Hepatocyte (in vitro differentiated cells): Measurements from ENCODE around the gene MORN5. TPM values are rescaled to one million over a fixed set of nuclear protein-coding genes. Genes with fewer than 3 reads are reported as not detected.

ENCODE experiments used
- DNase-seq: peaks from one replicate; pipeline ENCODE4 v3.0.0-alpha.2; 2016; ENCODE audit warnings: low spot score
- H2AFZ ChIP-seq: fragments of 200-600 bp; sonication (generic); 2 replicates; pipeline ENCODE4 v1.6.0; 2016; ENCODE audit warnings: antibody characterized with exemption, mild to moderate bottlenecking
- H3K27ac ChIP-seq: fragments of 200-600 bp; sonication (generic); 2 replicates; pipeline ENCODE4 v1.5.1; 2016; ENCODE audit warnings: mild to moderate bottlenecking
- H3K27me3 ChIP-seq: fragments of 200-600 bp; sonication (generic); 2 replicates; pipeline ENCODE4 v1.6.1; 2016
- H3K36me3 ChIP-seq: fragments of 200-600 bp; sonication (generic); replicated peaks from 2 replicates; pipeline ENCODE4 v1.5.1; 2016; ENCODE audit warnings: low read depth; ENCODE audit not compliant: insufficient read depth
- H3K4me1 ChIP-seq: fragments of 200-600 bp; sonication (generic); 2 replicates; pipeline ENCODE4 v1.5.1; 2016; ENCODE audit warnings: mild to moderate bottlenecking, moderate library complexity; ENCODE audit not compliant: insufficient read depth
- H3K4me2 ChIP-seq: fragments of 200-600 bp; sonication (generic); 2 replicates; pipeline ENCODE4 v1.6.0; 2016
- H3K4me3 ChIP-seq: fragments of 200-600 bp; sonication (generic); 2 replicates; pipeline ENCODE4 v1.5.1; 2016; ENCODE audit warnings: mild to moderate bottlenecking
- H3K79me2 ChIP-seq: fragments of 200-600 bp; sonication (generic); 2 replicates; pipeline ENCODE4 v1.6.0; 2017; ENCODE audit warnings: mild to moderate bottlenecking
- H3K9me2 ChIP-seq: fragments of 200-600 bp; sonication (generic); replicated peaks from 2 replicates; pipeline ENCODE4 v1.6.0; 2017; ENCODE audit warnings: mild to moderate bottlenecking; ENCODE audit not compliant: insufficient read depth
- H3K9me3 ChIP-seq: fragments of 200-600 bp; sonication (generic); 2 replicates; pipeline ENCODE4 v1.5.1; 2016; ENCODE audit warnings: low read depth, mild to moderate bottlenecking
- H4K20me1 ChIP-seq: fragments of 200-600 bp; sonication (generic); 2 replicates; pipeline ENCODE4 v1.6.0; 2016; ENCODE audit warnings: mild to moderate bottlenecking; ENCODE audit not compliant: insufficient read depth, poor library complexity, severe bottlenecking
- EZH2 ChIP-seq: fragments of 200-600 bp; sonication (generic); IDR thresholded peaks from 2 replicates; pipeline ENCODE4 v1.6.1; 2016; ENCODE audit warnings: antibody characterized with exemption, mild to moderate bottlenecking, borderline replicate concordance
- EZH2phosphoT487 ChIP-seq: fragments of 200-600 bp; sonication (generic); IDR thresholded peaks from one replicate; pipeline ENCODE4 v1.6.1; 2018; ENCODE audit warnings: antibody characterized with exemption, mild to moderate bottlenecking, low read depth, moderate library complexity; ENCODE audit not compliant: unreplicated experiment, severe bottlenecking
- WGBS: methylation state at CpG from one replicate; pipeline ENCODE4 v1.1.6; 2016; ENCODE audit warnings: low lambda C conversion rate; ENCODE audit errors: missing lambda C conversion rate; 5-methylcytosine and 5-hydroxymethylcytosine counted together
- polyA plus RNA-seq: library from polyadenylated mRNA; unstranded; fragments of >200 nt; fragmentation: Nextera tagmentation; extraction: Ambion mirVana; gene quantifications from 2 replicates; pipeline ENCODE4 v1.2.1, GENCODE V29; 2016
- total RNA-seq: library from RNA; depleted of rRNA; stranded (reverse); fragments of >200 nt; gene quantifications from 2 replicates; pipeline ENCODE4 v1.2.3, GENCODE V29; 2014
- TF ChIP-seq, protein P1 (sequence below): fragments of 200-600 bp; sonication (generic); IDR thresholded peaks from 2 replicates; pipeline ENCODE4 v1.5.1; 2016; ENCODE audit warnings: antibody characterized with exemption, mild to moderate bottlenecking; ENCODE audit not compliant: poor library complexity

Gene MORN5
- total and polyA plus RNA-seq, 2 experiments from 2014 or later = 0.95 TPM; not detected in 1

DNA sequence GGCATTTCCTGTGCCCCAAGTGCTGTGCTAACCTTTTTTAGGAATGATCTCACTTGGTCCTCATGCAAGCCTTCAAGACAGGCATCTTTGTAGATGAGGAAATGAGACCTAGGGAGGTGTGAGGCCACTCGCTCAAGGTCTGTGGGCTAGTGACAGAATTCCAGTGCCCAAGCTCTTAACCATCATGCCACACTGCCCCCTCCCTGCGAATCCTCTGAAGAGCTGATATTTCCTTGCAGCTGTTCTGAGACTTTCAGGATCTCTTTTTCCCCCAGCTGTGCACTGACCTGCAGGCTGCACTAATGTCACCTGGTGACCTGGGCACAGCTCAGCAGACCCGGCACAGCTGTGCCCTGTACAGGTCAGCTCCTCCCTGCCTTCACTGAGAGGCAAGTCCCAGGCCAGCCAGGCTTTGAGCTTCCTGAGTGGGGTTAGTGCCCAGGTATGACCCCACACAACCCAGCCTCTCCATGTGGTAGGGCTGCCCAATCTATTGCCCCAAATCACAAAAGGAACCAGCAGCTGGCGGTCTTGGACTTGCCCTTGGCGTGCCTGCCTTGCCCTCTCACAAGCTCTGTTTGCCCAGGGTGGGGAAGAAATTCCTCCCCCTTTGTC lies 32.7 kb downstream of the MORN5 start:
- Histone ChIP-seq H3K9me3 (no peaks in the 10 kb centered on the region), H3K9me2 (no peaks in the 10 kb centered on the region), H3K79me2 (no peaks in the 10 kb centered on the region), H4K20me1 (no peaks in the 10 kb centered on the region), H3K27ac (no peak overlapping the region), H3K4me1 (no peaks in the 10 kb centered on the region), H3K4me3 (no peak overlapping the region), H3K27me3 (no peaks in the 10 kb centered on the region), H3K4me2 (no peak overlapping the region), H2AFZ (no peak overlapping the region), H3K36me3 (no peaks in the 10 kb centered on the region)
- no peak for TF ChIP-seq EZH2phosphoT487
- TF ChIP-seq, protein P1, sequence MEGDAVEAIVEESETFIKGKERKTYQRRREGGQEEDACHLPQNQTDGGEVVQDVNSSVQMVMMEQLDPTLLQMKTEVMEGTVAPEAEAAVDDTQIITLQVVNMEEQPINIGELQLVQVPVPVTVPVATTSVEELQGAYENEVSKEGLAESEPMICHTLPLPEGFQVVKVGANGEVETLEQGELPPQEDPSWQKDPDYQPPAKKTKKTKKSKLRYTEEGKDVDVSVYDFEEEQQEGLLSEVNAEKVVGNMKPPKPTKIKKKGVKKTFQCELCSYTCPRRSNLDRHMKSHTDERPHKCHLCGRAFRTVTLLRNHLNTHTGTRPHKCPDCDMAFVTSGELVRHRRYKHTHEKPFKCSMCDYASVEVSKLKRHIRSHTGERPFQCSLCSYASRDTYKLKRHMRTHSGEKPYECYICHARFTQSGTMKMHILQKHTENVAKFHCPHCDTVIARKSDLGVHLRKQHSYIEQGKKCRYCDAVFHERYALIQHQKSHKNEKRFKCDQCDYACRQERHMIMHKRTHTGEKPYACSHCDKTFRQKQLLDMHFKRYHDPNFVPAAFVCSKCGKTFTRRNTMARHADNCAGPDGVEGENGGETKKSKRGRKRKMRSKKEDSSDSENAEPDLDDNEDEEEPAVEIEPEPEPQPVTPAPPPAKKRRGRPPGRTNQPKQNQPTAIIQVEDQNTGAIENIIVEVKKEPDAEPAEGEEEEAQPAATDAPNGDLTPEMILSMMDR = no peak
- TF ChIP-seq EZH2 = no peak
- WGBS = 87% methylated on average over 5 of the region's 5 CpGs
- no peak for DNase-seq

DNA sequence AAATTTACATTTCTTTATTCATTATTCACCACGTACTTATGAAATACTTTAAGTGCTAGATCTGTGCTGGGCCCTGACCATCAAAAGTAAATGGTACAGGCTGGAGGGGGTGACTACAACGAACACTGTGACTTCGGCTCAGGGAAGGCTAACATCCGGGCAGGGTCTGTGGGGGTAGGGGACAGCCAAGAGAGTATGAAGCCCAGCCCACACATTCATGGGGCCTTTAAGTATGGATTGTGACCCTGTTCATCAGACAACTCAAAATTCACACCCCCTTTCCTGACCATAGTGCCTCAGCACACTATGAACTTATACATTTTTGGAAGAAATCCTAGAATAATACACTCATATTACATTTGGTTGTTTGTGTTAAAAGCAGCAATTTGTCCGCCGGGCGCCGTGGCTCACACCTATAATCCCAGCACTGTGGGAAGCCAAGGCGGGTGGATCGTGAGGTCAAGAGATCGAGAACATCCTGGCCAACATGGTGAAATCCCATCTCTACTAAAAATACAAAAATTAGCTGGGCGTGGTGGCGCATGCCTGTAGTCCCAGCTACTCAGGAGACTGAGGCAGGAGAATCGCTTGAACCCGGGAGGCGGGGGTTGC lies 33.3 kb downstream of the MORN5 start:
- 78% methylated on average over 16 of the region's 16 CpGs for WGBS
- H3K27me3 ChIP-seq = no peaks in the 10 kb centered on the region
- no peaks in the 10 kb centered on the region for H4K20me1 ChIP-seq
- no peaks in the 10 kb centered on the region for H3K36me3 ChIP-seq
- H3K4me3 ChIP-seq = no peak overlapping the region
- H3K9me3 ChIP-seq = no peaks in the 10 kb centered on the region
- H3K79me2 ChIP-seq = no peaks in the 10 kb centered on the region
- TF ChIP-seq EZH2phosphoT487 (no peak), EZH2 (no peak)
- TF ChIP-seq, protein P1 = no peak
- DNase-seq = no peak
- no peak overlapping the region for H2AFZ ChIP-seq
- H3K4me2 ChIP-seq = no peak overlapping the region
- H3K27ac ChIP-seq = no peak overlapping the region
- H3K4me1 ChIP-seq = no peaks in the 10 kb centered on the region
- no peaks in the 10 kb centered on the region for H3K9me2 ChIP-seq

DNA sequence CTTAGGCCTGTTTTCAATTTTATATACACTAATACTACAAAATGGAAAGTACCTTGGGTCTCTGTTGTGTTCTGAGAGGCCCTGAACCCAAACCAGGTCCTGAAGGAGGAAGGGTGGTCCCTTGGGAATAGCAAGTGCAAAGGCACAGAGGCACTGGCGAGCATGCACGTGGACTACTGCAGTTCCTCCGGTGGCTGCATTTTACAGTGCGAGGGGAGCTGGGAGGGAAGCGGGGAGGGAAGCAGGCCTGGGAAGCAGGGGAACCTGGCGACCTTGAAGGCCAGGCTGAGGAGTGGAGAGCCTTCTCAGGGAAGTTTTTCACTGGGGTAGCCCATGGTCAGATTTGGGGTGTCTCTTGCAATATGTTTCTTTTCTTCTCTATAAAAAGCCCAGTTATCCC lies 33.9 kb downstream of the MORN5 start:
- Histone ChIP-seq H4K20me1 (no peaks in the 10 kb centered on the region), H3K4me1 (no peaks in the 10 kb centered on the region), H3K27ac (no peak overlapping the region), H2AFZ (no peak overlapping the region), H3K9me3 (no peaks in the 10 kb centered on the region), H3K4me2 (no peak overlapping the region), H3K9me2 (no peaks in the 10 kb centered on the region), H3K79me2 (no peaks in the 10 kb centered on the region), H3K36me3 (no peaks in the 10 kb centered on the region), H3K27me3 (no peaks in the 10 kb centered on the region), H3K4me3 (no peak overlapping the region)
- 77% methylated on average over 6 of the region's 6 CpGs for WGBS
- no peak for DNase-seq
- TF ChIP-seq, protein P1 = no peak
- TF ChIP-seq EZH2phosphoT487 = no peak
- TF ChIP-seq EZH2 = no peak
